Stomach (tissue), 4 donors: Measurements from ENCODE around the gene AJUBA.

Source experiments
- EP300 ChIP-seq: sonication (generic); formaldehyde crosslinking; IDR thresholded peaks from one replicate; pipeline ENCODE4 v1.6.1; 2017; ENCODE audit warnings: antibody characterized with exemption
- POLR2A ChIP-seq, 4 donors: fragments of 450-650 bp; IDR thresholded peaks; one replicate each; pipeline ENCODE4 v1.6.1; 2016; ENCODE audit warnings: antibody characterized with exemption in 4 of 4, control low read depth in 2 of 4, mild to moderate bottlenecking in 1 of 4, moderate library complexity in 1 of 4
- POLR2AphosphoS5 ChIP-seq, 3 donors: sonication (generic); formaldehyde crosslinking; IDR thresholded peaks; one replicate each; pipeline ENCODE4 v1.6.1; 2016; ENCODE audit warnings: antibody characterized with exemption in 3 of 3
- TF ChIP-seq, protein P1 (sequence below), 7 experiments: fragments of 450-650 bp in 4 of 7; fragments of 200-600 bp in 3 of 7; sonication (generic) in 3 of 7; IDR thresholded peaks; one replicate each; pipeline ENCODE4 v1.5.1; 2016 to 2019; ENCODE audit warnings: antibody characterized with exemption in 7 of 7, control low read depth in 2 of 7, mild to moderate bottlenecking in 1 of 7

DNA sequence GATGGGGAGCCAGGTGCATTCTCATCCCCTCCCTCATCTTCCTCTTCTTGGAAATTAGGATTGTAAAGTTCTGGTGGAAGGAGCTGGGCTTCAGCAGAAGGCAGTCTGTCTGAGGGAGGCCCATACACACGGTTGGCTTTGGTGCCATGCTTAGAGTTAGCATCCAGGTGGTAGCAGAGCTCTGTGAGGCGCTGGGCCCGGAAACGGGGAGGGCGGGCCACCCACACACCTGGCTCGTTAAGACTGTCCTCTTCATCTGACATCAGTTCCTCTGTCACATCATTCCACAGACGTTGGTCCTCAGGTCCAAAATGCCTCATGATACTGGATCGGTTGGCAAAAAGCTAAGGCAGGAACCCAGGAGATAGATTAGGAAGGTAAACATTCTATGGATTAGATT lies 4.9 kb upstream of the AJUBA start:
- TF ChIP-seq POLR2A (IDR thresholded peaks at IDR 0.05) (no peak), EP300 (no peak), POLR2AphosphoS5 (IDR thresholded peaks at IDR 0.05) (no peak)
- TF ChIP-seq, protein P1, sequence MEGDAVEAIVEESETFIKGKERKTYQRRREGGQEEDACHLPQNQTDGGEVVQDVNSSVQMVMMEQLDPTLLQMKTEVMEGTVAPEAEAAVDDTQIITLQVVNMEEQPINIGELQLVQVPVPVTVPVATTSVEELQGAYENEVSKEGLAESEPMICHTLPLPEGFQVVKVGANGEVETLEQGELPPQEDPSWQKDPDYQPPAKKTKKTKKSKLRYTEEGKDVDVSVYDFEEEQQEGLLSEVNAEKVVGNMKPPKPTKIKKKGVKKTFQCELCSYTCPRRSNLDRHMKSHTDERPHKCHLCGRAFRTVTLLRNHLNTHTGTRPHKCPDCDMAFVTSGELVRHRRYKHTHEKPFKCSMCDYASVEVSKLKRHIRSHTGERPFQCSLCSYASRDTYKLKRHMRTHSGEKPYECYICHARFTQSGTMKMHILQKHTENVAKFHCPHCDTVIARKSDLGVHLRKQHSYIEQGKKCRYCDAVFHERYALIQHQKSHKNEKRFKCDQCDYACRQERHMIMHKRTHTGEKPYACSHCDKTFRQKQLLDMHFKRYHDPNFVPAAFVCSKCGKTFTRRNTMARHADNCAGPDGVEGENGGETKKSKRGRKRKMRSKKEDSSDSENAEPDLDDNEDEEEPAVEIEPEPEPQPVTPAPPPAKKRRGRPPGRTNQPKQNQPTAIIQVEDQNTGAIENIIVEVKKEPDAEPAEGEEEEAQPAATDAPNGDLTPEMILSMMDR (IDR thresholded peaks at IDR 0.05) = no peak
